ENCODE measurements around the gene TTLL9. TPM values are rescaled to one million over a fixed set of nuclear protein-coding genes. Genes with fewer than 3 reads are reported as not detected.

Gene TTLL9
- total RNA-seq, 2 donors from 2014 or later = 1.2 TPM; not detected in 1

GRCh38 chr20:31860390-31861134, 9.9 kb upstream of the TTLL9 start:
- peak overlapping the region in 1 of 2 donors; percentile 22 for H3K27ac ChIP-seq
- H3K4me3 ChIP-seq = peak overlapping the region; percentile 39 to 52
- intact Hi-C loops (cut with DNase I) = no loop called here
- DNase-seq (ENCODE audit: low spot score) = peak; percentile 40
- TF ChIP-seq POLR2A (IDR thresholded peaks at IDR 0.05) = no peak
- TF ChIP-seq POLR2AphosphoS5 (IDR thresholded peaks at IDR 0.05) = peak; percentile 61
- H3K27me3 ChIP-seq (replicated peaks; ENCODE audit: insufficient read depth) = no peaks in the 10 kb centered on the region
- H3K4me1 ChIP-seq (replicated peaks) = peaks cover 5% of the 10 kb centered on the region
- no peaks in the 10 kb centered on the region for H3K36me3 ChIP-seq
- 8% methylated on average over 15 of the region's 15 CpGs for WGBS
- H3K9me3 ChIP-seq = no peaks in the 10 kb centered on the region

GRCh38 chr20:31861135-31861384, 9.4 kb upstream of the TTLL9 start:
- Histone ChIP-seq H3K4me3 (peak overlapping the region; percentile 39 to 52), H3K27me3 (replicated peaks; ENCODE audit: insufficient read depth) (no peaks in the 10 kb centered on the region), H3K36me3 (no peaks in the 10 kb centered on the region), H3K9me3 (no peaks in the 10 kb centered on the region), H3K27ac (no peak overlapping the region), H3K4me1 (replicated peaks) (peaks cover 5% of the 10 kb centered on the region)
- WGBS = 0% methylated on average over 20 of the region's 20 CpGs
- no peak for TF ChIP-seq POLR2A (IDR thresholded peaks at IDR 0.05)
- no peak for TF ChIP-seq POLR2AphosphoS5 (IDR thresholded peaks at IDR 0.05)
- no peak for DNase-seq (ENCODE audit: low spot score)
- intact Hi-C loops (cut with DNase I) = no loop called here

- WGBS = 9% methylated on average over 37 of the region's 60 CpGs
- H3K36me3 ChIP-seq = no peaks in the 10 kb centered on the region
- H3K9me3 ChIP-seq = no peaks in the 10 kb centered on the region
- no peak for DNase-seq (ENCODE audit: low spot score)
- TF ChIP-seq POLR2AphosphoS5 (IDR thresholded peaks at IDR 0.05) (no peak), CTCF (IDR thresholded peaks at IDR 0.05) (no peak), POLR2A (IDR thresholded peaks at IDR 0.05) (no peak)
- H3K27me3 ChIP-seq (replicated peaks; ENCODE audit: insufficient read depth) = no peaks in the 10 kb centered on the region
- H3K4me1 ChIP-seq (replicated peaks) = peaks cover 5% of the 10 kb centered on the region
- peak overlapping the region; percentile 39 to 52 for H3K4me3 ChIP-seq
- intact Hi-C loops (cut with DNase I) = no loop called here
- no peak overlapping the region for H3K27ac ChIP-seq
Observed at GRCh38 chr20:31861385-31862156, 8.9 kb upstream of the TTLL9 start.

GRCh38 chr20:31862157-31862470, 8.3 kb upstream of the TTLL9 start:
- no peak for DNase-seq (ENCODE audit: low spot score)
- no peaks in the 10 kb centered on the region for H3K36me3 ChIP-seq
- 64% methylated on average over 5 of the region's 5 CpGs for WGBS
- no peaks in the 10 kb centered on the region for H3K9me3 ChIP-seq
- H3K4me1 ChIP-seq (replicated peaks) = peaks cover 5% of the 10 kb centered on the region
- no peak for TF ChIP-seq CTCF (IDR thresholded peaks at IDR 0.05)
- TF ChIP-seq POLR2A (IDR thresholded peaks at IDR 0.05) = no peak
- intact Hi-C loops (cut with DNase I) = no loop called here
- H3K4me3 ChIP-seq = no peak overlapping the region
- no peaks in the 10 kb centered on the region for H3K27me3 ChIP-seq (replicated peaks; ENCODE audit: insufficient read depth)
- no peak overlapping the region for H3K27ac ChIP-seq

GRCh38 chr20:31862506-31862905, 7.9 kb upstream of the TTLL9 start:
- no peak for DNase-seq (ENCODE audit: low spot score)
- TF ChIP-seq POLR2AphosphoS5 (IDR thresholded peaks at IDR 0.05) = no peak
- TF ChIP-seq CTCF (IDR thresholded peaks at IDR 0.05) = no peak
- no peak for TF ChIP-seq POLR2A (IDR thresholded peaks at IDR 0.05)
- peaks cover 5% of the 10 kb centered on the region for H3K4me1 ChIP-seq (replicated peaks)

More at GRCh38 chr20:31862506-31862905, 7.9 kb upstream of the TTLL9 start:
- H3K27me3 ChIP-seq (replicated peaks; ENCODE audit: insufficient read depth) = no peaks in the 10 kb centered on the region
- 93% methylated on average over 8 of the region's 8 CpGs for WGBS
- intact Hi-C loops (cut with DNase I) = no loop called here
- no peak overlapping the region for H3K4me3 ChIP-seq
- H3K27ac ChIP-seq = no peak overlapping the region
- no peaks in the 10 kb centered on the region for H3K36me3 ChIP-seq
- no peaks in the 10 kb centered on the region for H3K9me3 ChIP-seq

Measured in prostate gland (tissue), 2 donors.